HEK293T (cell line): ENCODE measurements around the gene ASPG.

Experiments
- CTCF ChIA-PET: fragments of 350-600 bp; formaldehyde crosslinking; extraction: SDS; loops from one replicate; lab custom pipeline; 2021; ENCODE audit warnings: antibody characterized with exemption, inconsistent platforms; lab: Yijun Ruan, JAX
- POLR2A ChIA-PET: fragments of 350-600 bp; formaldehyde crosslinking; extraction: SDS; loops from one replicate; lab custom pipeline; 2020; ENCODE audit warnings: antibody characterized with exemption, inconsistent platforms; lab: Yijun Ruan, JAX
- DNase-seq: peaks from one replicate; pipeline ENCODE4 v3.0.0; 2012; ENCODE audit warnings: mixed read lengths; ENCODE audit errors: extremely low spot score
- ARNT ChIP-seq: fragments of 450-650 bp; IDR thresholded peaks from 2 replicates; pipeline ENCODE4 v1.6.1; 2017; ENCODE audit warnings: mild to moderate bottlenecking
- BHLHE40 ChIP-seq: fragments of 450-650 bp; IDR thresholded peaks from 2 replicates; pipeline ENCODE4 v1.6.1; 2016; ENCODE audit warnings: mild to moderate bottlenecking, moderate library complexity, borderline replicate concordance
- CTBP1 ChIP-seq: fragments of 450-650 bp; IDR thresholded peaks from 2 replicates; pipeline ENCODE4 v1.6.1; 2016; ENCODE audit warnings: borderline replicate concordance
- ELF4 ChIP-seq: fragments of 450-650 bp; IDR thresholded peaks from 2 replicates; pipeline ENCODE4 v1.6.1; 2017; ENCODE audit warnings: antibody characterized with exemption
- FOXA1 ChIP-seq: fragments of 450-650 bp; IDR thresholded peaks from 2 replicates; pipeline ENCODE4 v1.6.1; 2016; ENCODE audit warnings: mild to moderate bottlenecking
- FOXK2 ChIP-seq: fragments of 450-650 bp; IDR thresholded peaks from 2 replicates; pipeline ENCODE4 v1.6.1; 2016; ENCODE audit warnings: mild to moderate bottlenecking
- FOXM1 ChIP-seq: fragments of 450-650 bp; IDR thresholded peaks from 2 replicates; pipeline ENCODE4 v1.6.1; 2017; ENCODE audit warnings: mild to moderate bottlenecking, borderline replicate concordance
- HDGF ChIP-seq: fragments of 450-650 bp; IDR thresholded peaks from 2 replicates; pipeline ENCODE4 v1.6.1; 2017; ENCODE audit warnings: antibody characterized with exemption, borderline replicate concordance
- L3MBTL2 ChIP-seq: fragments of 450-650 bp; conservative IDR thresholded peaks from 2 replicates; pipeline ENCODE4 v1.6.1; 2016; ENCODE audit warnings: mild to moderate bottlenecking
- LEF1 ChIP-seq: fragments of 450-650 bp; IDR thresholded peaks from 2 replicates; pipeline ENCODE4 v1.6.1; 2017; ENCODE audit warnings: mild to moderate bottlenecking, borderline replicate concordance
- NFRKB ChIP-seq: fragments of 450-650 bp; IDR thresholded peaks from 2 replicates; pipeline ENCODE4 v1.6.1; 2016; ENCODE audit warnings: mild to moderate bottlenecking, moderate library complexity
- PKNOX1 ChIP-seq: fragments of 450-650 bp; IDR thresholded peaks from 2 replicates; pipeline ENCODE4 v1.6.1; 2016
- SP1 ChIP-seq: fragments of 450-650 bp; IDR thresholded peaks from 2 replicates; pipeline ENCODE4 v1.6.1; 2017
- SUZ12 ChIP-seq: fragments of 450-650 bp; IDR thresholded peaks from 2 replicates; pipeline ENCODE4 v1.6.1; 2016; ENCODE audit warnings: mild to moderate bottlenecking
- TARDBP ChIP-seq: fragments of 450-650 bp; IDR thresholded peaks from 2 replicates; pipeline ENCODE4 v1.6.1; 2016
- ZNF384 ChIP-seq: fragments of 450-650 bp; IDR thresholded peaks from 2 replicates; pipeline ENCODE4 v1.6.1; 2016

The ASPG gene

GRCh38 chr14:104140213-104140462, 54.6 kb downstream of the ASPG start:
- TF ChIP-seq CTBP1, result no peak
- no peak for TF ChIP-seq NFRKB
- no peak for TF ChIP-seq FOXK2
- TF ChIP-seq L3MBTL2, result no peak
- no peak for TF ChIP-seq ARNT
- no peak for TF ChIP-seq LEF1
- TF ChIP-seq SUZ12, result no peak
- TF ChIP-seq FOXM1, result no peak
- no peak for TF ChIP-seq TARDBP
- TF ChIP-seq PKNOX1, result no peak
- TF ChIP-seq SP1, result no peak
- TF ChIP-seq BHLHE40, result no peak
- TF ChIP-seq HDGF, result no peak
- no peak for TF ChIP-seq ZNF384
- TF ChIP-seq ELF4, result no peak
- no peak for TF ChIP-seq FOXA1
- POLR2A ChIA-PET, result no interaction called here
- DNase-seq, result no peak
- CTCF ChIA-PET, result no interaction called here

- TF ChIP-seq L3MBTL2 (no peak), SP1 (no peak), ELF4 (no peak), PKNOX1 (no peak), BHLHE40 (no peak), TARDBP (no peak), CTBP1 (no peak), SUZ12 (no peak), FOXA1 (no peak), FOXK2 (no peak)
- POLR2A ChIA-PET, result no interaction called here
- no peak for DNase-seq
- CTCF ChIA-PET, result no interaction called here
Measured at GRCh38 chr14:104140463-104141331, 55.2 kb downstream of the ASPG start.

- POLR2A ChIA-PET, result no interaction called here
- no peak for DNase-seq
- no peak for TF ChIP-seq SUZ12
- no peak for TF ChIP-seq ELF4
- TF ChIP-seq CTBP1, result no peak
- TF ChIP-seq TARDBP, result no peak
- no peak for TF ChIP-seq ARNT
- no peak for TF ChIP-seq LEF1
- no peak for TF ChIP-seq ZNF384
- no peak for TF ChIP-seq HDGF
- no peak for TF ChIP-seq FOXM1
- CTCF ChIA-PET, result no interaction called here
Measured at GRCh38 chr14:104141621-104142091, 56.2 kb downstream of the ASPG start.

- POLR2A ChIA-PET, result no interaction called here
- TF ChIP-seq NFRKB, result no peak
- TF ChIP-seq TARDBP, result no peak
- TF ChIP-seq CTBP1, result no peak
- no peak for TF ChIP-seq ELF4
- no peak for TF ChIP-seq HDGF
- no peak for TF ChIP-seq PKNOX1
- no peak for TF ChIP-seq FOXM1
- no peak for TF ChIP-seq L3MBTL2
- no peak for TF ChIP-seq SP1
- TF ChIP-seq ARNT, result no peak
- TF ChIP-seq SUZ12, result no peak
- no peak for TF ChIP-seq FOXA1
- no peak for TF ChIP-seq BHLHE40
- no peak for TF ChIP-seq FOXK2
- no peak for TF ChIP-seq LEF1
- no peak for TF ChIP-seq ZNF384
- CTCF ChIA-PET, result no interaction called here
- no peak for DNase-seq
Measured at GRCh38 chr14:104142136-104142945, 56.8 kb downstream of the ASPG start.

GRCh38 chr14:104142946-104143470, 57.5 kb downstream of the ASPG start:
- ChIA-PET CTCF (no interaction called here), POLR2A (no interaction called here)
- DNase-seq, result no peak
- no peak for TF ChIP-seq SUZ12
- TF ChIP-seq NFRKB, result no peak
- TF ChIP-seq SP1, result no peak
- no peak for TF ChIP-seq BHLHE40
- TF ChIP-seq TARDBP, result no peak
- no peak for TF ChIP-seq CTBP1
- TF ChIP-seq PKNOX1, result no peak
- no peak for TF ChIP-seq FOXA1
- no peak for TF ChIP-seq ARNT
- no peak for TF ChIP-seq ZNF384
- no peak for TF ChIP-seq HDGF
- TF ChIP-seq FOXK2, result no peak
- no peak for TF ChIP-seq ELF4
- TF ChIP-seq L3MBTL2, result no peak
- TF ChIP-seq LEF1, result no peak
